AG09319 (cell line): Measurements from ENCODE around the gene CNTROB.

Experiments used
- DNase-seq: peaks from one replicate; pipeline ENCODE4 v3.0.0-alpha.2; 2010; ENCODE audit warnings: low read depth; ENCODE audit errors: extremely low read depth
- TF ChIP-seq, protein P1 (sequence below): IDR thresholded peaks from 2 replicates; pipeline ENCODE4 v1.5.1; 2011; ENCODE audit warnings: low read depth, mild to moderate bottlenecking, inconsistent platforms, low read length, moderate library complexity

CNTROB gene

GRCh38 chr17:7961421-7961820 lies 29.4 kb downstream of the CNTROB start:
- no peak for DNase-seq
- TF ChIP-seq, protein P1, sequence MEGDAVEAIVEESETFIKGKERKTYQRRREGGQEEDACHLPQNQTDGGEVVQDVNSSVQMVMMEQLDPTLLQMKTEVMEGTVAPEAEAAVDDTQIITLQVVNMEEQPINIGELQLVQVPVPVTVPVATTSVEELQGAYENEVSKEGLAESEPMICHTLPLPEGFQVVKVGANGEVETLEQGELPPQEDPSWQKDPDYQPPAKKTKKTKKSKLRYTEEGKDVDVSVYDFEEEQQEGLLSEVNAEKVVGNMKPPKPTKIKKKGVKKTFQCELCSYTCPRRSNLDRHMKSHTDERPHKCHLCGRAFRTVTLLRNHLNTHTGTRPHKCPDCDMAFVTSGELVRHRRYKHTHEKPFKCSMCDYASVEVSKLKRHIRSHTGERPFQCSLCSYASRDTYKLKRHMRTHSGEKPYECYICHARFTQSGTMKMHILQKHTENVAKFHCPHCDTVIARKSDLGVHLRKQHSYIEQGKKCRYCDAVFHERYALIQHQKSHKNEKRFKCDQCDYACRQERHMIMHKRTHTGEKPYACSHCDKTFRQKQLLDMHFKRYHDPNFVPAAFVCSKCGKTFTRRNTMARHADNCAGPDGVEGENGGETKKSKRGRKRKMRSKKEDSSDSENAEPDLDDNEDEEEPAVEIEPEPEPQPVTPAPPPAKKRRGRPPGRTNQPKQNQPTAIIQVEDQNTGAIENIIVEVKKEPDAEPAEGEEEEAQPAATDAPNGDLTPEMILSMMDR = no peak

- TF ChIP-seq, protein P1 = no peak
- DNase-seq = no peak
Measured at GRCh38 chr17:7967751-7968150, 35.7 kb downstream of the CNTROB start.

DNA sequence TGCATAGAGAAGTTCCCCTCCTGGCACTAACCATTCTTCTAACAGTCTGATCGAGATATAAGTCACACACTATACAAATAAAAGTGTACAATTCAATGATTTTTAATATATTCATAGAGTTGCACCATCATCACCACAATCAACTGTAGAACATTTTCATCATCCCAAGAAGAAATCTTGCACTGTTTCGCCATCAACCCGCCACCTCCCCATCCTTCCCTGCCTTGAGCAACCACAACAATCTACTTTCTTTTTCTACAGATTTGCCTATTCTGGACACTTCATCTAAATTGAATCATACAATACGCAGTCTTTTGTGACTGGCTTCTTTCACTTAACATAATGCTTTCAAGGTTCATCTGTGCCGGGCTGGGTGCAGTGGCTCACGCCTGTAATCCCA lies 37.4 kb downstream of the CNTROB start:
- TF ChIP-seq, protein P1 = no peak
- DNase-seq = no peak

- DNase-seq = no peak
- TF ChIP-seq, protein P1 = no peak
Measured at GRCh38 chr17:7971651-7972050, 39.6 kb downstream of the CNTROB start.

- DNase-seq = no peak
- TF ChIP-seq, protein P1 = peak; percentile 12
Measured at GRCh38 chr17:7972131-7972785, 40.3 kb downstream of the CNTROB start.

GRCh38 chr17:7974638-7975131 lies 42.7 kb downstream of the CNTROB start:
- no peak for DNase-seq
- TF ChIP-seq, protein P1 = no peak

DNA sequence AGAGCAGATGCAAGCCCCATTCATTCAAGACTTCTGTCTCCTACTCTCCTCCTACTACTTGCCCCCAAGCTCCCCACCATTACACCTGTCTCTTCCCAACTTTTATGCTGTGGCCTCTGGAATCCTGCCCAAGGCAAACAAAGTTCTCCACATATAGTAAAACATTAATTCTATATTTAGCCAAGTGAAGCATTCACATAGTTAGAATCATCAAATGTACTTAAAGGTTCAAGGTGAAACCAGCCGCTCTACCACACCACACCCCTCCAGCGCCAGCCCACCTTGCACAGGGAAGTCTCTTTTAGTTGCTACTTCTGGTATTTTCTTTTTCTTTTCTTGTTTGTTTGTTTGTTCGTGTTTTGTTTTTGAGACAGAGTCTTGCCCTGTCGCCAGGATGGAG lies 45.0 kb downstream of the CNTROB start:
- TF ChIP-seq, protein P1 = no peak
- DNase-seq = no peak
